ENCODE data around the gene RAB26.
"Not testable (repeated sequence)": the region's sequence is repeated elsewhere in the genome, so short reads cannot be mapped to it uniquely, and the experiment has no call there.

The RAB26 gene, protein sequence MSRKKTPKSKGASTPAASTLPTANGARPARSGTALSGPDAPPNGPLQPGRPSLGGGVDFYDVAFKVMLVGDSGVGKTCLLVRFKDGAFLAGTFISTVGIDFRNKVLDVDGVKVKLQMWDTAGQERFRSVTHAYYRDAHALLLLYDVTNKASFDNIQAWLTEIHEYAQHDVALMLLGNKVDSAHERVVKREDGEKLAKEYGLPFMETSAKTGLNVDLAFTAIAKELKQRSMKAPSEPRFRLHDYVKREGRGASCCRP

GRCh38 chr16:2147981-2148671 lies at the start of gene RAB26:
RAB26 (plus strand) TSS chr16:2148625; CDS start chr16:2148784, 159 bp downstream.
- in situ Hi-C loops (cut with HindIII; ENCODE audit: low sequenced_read_pairs) = no loop called here

GRCh38 chr16:2101581-2101980 lies 46.8 kb upstream of the RAB26 start:
- in situ Hi-C loops (cut with HindIII; ENCODE audit: low sequenced_read_pairs) = not testable (repeated sequence)

DNA sequence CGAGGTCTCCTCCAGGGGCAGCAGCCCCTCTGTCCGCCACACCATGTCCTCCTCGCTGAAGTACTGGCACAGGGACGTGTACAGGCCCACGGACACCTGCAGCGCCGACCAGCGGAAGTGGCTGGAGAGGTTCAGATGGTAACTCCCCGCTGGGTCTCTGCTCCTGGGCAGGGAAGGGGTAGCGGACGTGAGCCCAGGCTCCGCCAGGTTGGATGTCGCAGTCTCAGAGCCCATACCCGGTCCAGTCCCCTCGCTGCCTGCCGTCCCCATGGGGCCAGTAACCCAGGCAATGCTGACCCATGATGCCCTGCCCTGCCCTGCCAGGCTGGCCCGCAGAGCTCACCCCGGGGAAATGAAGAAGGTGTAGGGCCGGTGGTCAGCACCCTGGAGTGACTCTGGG lies 46.0 kb upstream of the RAB26 start:
- in situ Hi-C loops (cut with HindIII; ENCODE audit: low sequenced_read_pairs) = no loop called here

- in situ Hi-C loops (cut with HindIII; ENCODE audit: low sequenced_read_pairs) = not testable (repeated sequence)
Observed at GRCh38 chr16:2104464-2104863, 44.0 kb upstream of the RAB26 start.

- in situ Hi-C loops (cut with HindIII; ENCODE audit: low sequenced_read_pairs) = not testable (repeated sequence)
Observed at GRCh38 chr16:2105291-2105690, 43.1 kb upstream of the RAB26 start.

DNA sequence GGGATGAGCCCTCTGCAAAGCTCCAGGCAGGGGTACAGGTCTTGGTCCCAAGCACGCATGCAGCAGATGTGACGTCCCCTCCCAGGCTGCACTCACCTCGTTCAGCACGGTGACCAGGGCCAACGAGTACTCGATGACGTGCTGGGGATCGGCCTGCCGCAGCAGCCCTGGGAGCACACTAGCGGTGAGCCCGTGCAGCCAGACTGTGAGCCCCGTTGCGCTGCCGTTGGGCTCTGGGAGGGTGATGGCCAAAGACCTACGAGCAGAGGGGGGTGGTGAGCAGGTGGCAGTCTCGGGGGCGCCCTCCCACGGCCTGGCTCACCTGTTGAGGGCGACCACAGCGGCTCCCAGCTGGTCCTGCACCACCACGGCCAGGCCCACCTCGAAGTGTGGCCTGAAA lies 42.7 kb upstream of the RAB26 start:
- in situ Hi-C loops (cut with HindIII; ENCODE audit: low sequenced_read_pairs) = not testable (repeated sequence)

- in situ Hi-C loops (cut with HindIII; ENCODE audit: low sequenced_read_pairs) = not testable (repeated sequence)
Observed at GRCh38 chr16:2106211-2106610, 42.2 kb upstream of the RAB26 start.

DNA sequence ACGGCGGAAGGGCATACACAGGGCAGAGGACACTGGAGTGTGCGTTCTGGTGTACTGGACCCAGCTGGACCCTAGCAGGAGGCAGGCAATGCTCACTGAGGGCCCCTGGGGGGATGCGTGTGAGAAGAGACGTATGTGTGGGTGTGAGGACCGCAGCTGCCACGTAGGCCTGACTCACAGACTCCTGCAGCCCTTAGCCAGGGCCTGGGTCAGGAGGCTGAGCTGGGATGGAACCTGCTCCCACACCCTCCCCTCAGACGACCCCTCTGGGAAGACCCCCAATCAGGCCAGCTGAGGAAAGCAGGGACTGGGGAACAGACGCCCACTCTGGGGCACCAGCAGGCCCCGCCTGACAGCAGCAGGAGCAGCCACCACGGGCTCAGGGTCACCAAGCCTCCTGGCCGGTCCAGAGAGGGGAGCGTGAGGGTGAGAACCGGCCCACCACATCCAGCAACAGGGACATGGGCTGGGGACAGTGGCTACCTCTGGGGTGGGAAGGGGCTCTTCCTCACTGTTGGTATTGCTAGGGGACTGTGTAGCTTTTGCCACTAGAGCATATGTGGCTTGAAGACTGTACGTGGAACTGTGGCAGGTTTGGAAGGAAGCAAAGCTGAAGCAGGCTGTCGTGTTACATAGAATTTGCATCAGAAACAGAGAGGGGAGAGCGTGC lies 41.2 kb upstream of the RAB26 start:
- in situ Hi-C loops (cut with HindIII; ENCODE audit: low sequenced_read_pairs) = not testable (repeated sequence)

DNA sequence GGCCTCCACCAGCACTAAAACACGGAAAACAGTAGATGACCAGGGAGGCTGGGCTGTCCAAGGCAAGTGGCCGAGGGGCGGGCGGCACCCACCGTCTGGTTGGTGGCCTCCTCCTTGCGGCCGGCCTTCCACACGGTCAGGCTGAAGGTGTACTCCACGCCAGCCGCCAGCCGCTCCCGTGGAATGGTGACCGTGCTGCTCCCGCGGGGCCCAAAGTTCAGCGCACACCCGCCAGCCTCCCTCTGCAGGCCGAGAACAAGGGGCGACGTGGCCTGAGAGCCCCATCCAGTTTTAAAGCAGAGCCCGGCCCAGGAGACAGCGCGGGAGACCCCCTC lies 40.7 kb upstream of the RAB26 start:
- in situ Hi-C loops (cut with HindIII; ENCODE audit: low sequenced_read_pairs) = not testable (repeated sequence)

DNA sequence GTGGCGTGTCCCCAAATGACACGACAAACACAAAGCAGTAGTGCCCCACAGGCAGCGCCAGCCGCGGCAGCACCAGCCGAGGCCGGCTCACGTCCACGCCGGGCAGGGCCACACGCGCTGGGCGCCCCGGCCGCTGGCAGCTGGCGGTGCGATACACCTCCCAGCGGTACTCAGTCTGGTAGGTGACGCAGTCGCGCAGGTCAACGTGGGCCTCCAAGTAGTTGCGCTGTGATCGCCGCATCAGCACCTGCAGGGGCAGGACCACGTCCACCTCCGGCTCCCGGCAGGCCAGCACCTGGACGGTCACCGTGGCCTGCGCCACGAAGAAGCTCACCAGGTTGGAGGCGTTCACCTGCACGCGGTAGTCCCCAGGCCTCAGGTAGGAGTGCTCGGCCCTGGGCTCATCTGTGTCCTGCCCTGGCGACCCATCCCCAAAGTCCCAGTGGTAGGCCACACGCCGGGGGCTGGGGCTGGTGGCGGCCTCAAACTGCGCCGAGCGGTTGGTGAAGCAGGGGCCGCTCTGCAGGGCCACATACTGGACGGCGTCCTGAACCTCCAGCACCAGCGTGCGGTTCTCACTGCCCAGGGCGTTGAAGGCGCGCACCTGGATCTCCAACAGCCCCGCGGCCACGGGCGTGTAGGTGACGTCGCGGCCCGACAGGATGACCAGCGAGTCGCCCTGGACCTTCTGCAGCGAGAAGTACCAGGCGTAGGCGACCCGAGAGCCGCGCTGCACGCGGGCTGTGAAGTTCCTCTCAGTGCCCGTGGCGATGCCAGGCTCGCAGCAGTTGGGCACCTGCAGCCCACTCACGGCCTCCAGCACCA lies 39.8 kb upstream of the RAB26 start:
- in situ Hi-C loops (cut with HindIII; ENCODE audit: low sequenced_read_pairs) = not testable (repeated sequence)

DNA sequence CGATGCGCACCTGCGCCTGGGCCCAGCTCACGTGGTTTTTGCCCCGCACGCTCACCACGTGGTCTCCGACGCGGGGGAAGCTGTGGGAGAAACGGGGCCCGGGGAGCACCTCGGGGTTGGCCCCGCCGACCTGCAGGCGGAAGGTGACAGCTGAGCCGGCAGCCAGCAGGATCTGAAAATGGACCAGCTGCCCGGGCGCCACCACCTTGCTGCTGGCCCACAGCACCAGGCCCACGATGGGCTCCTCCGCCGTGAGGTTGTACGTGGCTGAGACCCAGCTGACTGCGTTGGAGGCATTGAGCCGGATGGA lies 39.2 kb upstream of the RAB26 start:
- in situ Hi-C loops (cut with HindIII; ENCODE audit: low sequenced_read_pairs) = not testable (repeated sequence)

DNA sequence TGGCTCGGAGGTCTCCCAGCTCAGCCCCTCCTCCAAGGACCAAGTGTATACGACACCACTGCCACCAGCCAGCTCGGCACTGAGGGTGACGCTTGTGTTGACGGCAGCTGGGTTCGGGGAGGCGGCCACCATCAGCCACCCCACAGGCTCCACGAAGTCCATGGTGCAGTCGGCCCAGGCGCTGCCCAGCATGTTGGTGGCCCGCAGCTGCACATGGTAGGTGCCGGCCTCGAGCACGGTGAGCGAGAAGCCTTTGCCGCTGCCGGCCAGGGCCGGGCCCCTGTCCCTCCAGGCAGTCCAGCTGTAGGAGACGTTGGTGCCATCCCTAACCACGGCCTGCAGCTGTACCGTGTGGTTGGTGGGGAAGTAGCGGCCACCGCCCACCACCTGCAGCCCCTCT lies 38.6 kb upstream of the RAB26 start:
- in situ Hi-C loops (cut with HindIII; ENCODE audit: low sequenced_read_pairs) = not testable (repeated sequence)

DNA sequence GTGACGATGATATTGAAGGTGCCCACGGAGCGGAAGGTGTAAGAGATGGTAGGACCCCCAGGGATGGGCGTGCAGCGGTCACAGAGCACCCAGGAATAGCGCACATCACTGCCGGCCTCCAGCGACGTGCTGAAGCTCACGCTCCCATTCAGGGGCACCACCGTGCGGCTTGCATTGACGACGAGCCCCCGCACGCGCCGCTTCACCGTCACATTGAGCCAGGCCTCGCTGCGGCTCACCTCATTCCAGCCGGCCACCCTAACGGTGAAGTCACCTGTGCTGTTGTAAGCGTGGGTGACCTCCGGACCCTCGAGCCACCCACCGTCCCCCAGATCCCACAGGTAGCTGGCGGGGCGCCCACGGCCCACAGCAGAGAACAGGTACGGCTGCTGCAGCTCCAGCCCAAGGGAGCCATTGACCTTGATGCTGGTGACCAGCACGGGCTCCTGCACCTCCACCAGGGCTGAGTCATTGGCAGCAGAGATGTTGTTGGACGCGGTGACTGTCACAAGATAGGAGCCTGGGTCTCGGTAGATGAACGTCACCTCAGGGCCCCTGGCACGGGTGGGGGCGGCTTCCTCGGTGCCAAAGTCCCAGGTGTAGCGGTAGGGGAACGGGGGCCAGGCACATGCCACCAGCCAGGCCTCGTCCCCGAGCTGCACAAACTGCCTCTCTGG lies 38.0 kb upstream of the RAB26 start:
- in situ Hi-C loops (cut with HindIII; ENCODE audit: low sequenced_read_pairs) = not testable (repeated sequence)

DNA sequence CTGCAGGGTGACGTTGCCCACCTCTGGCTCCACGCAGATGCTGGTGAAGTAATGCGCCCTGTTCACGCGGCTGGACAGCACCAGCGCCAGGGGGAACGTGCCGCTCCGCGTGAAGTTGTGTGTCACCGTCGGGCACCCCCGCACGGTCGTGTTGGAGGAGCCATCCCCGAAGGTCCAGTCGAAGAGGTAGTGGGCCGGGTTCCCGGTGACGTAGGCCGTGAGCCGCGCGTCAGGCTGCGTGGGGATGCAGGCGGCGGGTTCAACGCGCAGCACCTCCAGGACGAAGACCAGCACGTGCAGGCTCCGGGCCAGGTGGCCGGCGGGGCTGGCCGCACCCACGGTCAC lies 37.4 kb upstream of the RAB26 start:
- in situ Hi-C loops (cut with HindIII; ENCODE audit: low sequenced_read_pairs) = not testable (repeated sequence)

GRCh38 chr16:2111412-2112335 lies 36.8 kb upstream of the RAB26 start:
- in situ Hi-C loops (cut with HindIII; ENCODE audit: low sequenced_read_pairs) = not testable (repeated sequence)

GRCh38 chr16:2112539-2113106 lies 35.8 kb upstream of the RAB26 start:
- in situ Hi-C loops (cut with HindIII; ENCODE audit: low sequenced_read_pairs) = not testable (repeated sequence)

DNA sequence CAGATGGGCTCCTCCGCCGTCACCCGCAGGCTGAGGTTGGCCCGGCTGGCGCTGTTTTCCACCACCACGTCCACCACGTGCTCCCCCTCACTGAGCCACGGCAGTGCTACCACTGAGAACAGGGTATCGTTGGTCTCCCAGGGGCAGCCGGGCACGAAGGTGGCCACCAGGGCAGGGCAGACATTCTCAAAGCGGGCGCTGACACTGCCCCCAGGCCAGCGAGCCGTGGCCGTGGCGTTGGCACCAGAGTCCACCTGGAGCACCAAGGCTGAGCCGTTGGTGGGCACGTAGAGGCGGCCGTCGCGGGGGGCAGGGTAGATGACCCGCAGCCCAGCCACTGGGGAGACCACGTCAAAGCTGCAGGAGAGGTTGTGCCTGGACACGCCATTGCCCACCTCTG lies 34.2 kb upstream of the RAB26 start:
- in situ Hi-C loops (cut with HindIII; ENCODE audit: low sequenced_read_pairs) = not testable (repeated sequence)

DNA sequence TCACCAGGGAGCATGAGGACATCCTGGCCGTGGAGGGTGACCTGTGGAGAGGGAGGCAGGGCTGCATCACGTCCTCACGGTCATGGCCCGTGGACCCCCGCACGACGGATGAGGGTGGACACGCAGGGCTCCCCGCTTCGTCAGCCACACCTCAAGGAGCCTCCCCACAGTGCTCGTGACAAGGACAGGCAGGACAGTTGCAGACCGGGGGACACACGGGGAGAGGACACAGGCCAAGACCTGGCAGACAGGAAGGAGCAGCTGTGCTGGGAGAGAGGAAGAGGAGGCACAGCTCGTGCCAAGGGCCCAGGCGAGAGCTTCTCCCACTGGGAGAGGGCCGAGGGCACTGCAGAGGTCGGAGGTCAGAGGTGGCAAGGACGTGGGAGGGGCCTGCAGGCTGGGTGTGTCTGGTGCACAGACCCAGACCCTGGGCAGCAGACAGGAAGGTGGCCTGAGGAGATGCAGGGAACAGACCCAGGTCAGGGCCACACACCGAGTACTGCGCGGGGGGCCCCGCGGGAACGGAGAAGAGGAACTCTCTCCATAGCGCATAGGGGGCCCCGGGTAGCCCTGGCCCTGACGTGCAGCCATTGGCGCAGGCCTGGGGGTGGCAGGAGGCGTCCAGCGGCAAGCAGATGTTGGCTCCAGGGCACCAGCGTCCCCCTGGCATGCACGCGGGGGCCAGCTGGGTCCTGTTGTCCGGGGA lies 33.4 kb upstream of the RAB26 start:
- in situ Hi-C loops (cut with HindIII; ENCODE audit: low sequenced_read_pairs) = not testable (repeated sequence)

DNA sequence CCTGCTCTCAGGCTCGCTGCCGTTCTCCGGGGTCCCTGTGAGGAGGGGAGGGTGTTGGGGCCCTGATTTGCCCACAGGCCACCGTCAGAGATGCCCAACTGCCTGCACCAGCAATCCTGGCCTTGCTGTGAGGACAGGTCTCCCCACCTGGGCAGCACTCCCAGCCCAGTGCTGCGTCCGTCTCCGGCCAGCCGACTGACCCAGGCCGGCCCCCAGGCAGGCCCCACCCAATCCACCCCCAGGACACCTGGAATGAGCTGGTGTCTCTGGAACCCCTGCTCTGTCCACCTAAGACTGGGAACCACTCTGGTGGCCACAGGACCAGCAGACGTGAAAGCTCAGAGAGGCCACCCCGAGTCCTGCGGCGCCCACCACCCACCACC lies 32.8 kb upstream of the RAB26 start:
- in situ Hi-C loops (cut with HindIII; ENCODE audit: low sequenced_read_pairs) = no loop called here
